GM03348 (cell line): ENCODE data around the gene SH3TC1.

Experiments used
- DNase-seq: peaks from one replicate; pipeline ENCODE4 v3.0.0; 2012; ENCODE audit warnings: low spot score

SH3TC1 gene

DNA sequence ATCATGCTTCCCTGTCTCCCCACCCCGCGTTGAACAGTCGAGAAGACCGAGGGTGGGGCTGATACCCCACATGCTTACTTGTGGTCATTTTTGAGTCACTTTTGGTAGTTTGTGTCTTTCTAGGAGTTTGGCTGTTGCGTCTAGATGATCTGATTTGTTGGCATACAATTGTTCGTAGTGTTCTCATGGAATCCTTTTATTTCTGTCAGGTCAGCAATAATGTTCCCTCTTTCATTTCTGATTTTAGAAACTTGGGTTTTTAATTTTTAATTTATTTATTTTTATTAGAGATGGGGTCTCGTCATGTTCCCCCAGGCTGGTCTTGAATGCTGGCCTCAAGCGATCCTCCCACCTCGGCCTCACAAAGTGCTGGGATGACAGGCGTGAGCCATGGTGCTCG lies 30.9 kb downstream of the SH3TC1 start:
- no peak for DNase-seq

DNA sequence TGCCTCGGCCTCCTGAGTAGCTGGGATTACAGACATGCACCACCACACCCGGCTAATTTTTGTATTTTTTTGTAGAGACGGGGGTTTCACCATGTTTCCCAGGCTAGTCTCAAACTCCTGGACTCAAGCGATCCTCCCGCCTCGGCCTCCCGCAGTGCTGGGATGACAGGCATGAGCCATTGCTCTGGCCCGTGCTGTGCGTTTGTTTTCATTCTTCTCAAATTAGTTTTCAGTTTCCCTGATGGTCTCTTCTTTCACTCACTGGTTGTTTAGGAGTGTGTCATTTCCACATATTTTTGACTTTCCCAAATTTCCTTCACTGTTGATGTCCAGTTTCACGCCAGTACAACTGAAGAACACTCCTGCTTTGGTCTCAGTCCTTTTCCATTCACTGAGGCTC lies 31.8 kb downstream of the SH3TC1 start:
- no peak for DNase-seq

DNA sequence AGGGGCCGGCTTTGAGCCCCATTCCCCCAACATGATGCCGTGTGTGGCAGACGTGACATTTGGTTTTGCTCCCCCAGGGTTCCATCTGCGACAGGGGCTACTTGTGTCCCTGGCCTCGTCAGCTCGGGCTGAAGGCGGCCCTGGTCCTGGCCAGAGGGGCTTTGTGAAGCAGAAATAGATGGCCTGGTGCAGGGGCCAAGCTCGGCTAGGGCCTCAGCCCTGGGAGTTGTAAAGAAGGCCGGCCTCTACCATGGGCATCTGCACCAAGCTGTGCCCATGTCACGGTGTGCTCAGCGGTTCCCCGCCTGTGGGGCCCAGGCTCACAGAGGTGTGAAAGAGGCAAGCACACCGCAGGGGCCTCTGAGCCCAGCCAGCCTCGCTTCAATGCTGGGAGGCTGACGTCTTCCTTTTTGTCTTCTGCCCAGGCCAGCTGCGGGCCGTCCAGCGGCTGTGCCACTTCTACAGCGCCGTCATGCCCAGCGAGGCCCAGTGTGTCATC lies 32.5 kb downstream of the SH3TC1 start:
- DNase-seq, result no peak

DNA sequence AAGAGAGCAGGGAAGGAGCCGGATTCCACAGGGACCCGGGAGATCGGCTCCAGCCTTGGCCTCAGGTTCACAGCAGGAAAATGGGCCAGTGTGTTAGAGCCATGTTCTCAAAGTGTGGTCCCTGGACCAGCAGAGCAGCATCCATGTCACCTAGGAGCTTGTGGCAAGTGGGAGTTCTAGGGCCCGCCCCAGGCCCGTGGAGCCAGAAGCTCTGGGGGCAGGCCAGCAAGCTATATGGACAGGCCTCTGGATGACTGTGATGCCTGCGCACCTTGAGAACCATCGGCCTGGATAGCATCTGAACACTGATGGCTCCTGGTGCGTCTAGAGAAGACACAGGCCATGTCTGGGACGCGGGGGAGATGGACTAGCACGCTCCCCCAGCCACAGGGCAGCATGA lies 33.7 kb downstream of the SH3TC1 start:
- no peak for DNase-seq

DNA sequence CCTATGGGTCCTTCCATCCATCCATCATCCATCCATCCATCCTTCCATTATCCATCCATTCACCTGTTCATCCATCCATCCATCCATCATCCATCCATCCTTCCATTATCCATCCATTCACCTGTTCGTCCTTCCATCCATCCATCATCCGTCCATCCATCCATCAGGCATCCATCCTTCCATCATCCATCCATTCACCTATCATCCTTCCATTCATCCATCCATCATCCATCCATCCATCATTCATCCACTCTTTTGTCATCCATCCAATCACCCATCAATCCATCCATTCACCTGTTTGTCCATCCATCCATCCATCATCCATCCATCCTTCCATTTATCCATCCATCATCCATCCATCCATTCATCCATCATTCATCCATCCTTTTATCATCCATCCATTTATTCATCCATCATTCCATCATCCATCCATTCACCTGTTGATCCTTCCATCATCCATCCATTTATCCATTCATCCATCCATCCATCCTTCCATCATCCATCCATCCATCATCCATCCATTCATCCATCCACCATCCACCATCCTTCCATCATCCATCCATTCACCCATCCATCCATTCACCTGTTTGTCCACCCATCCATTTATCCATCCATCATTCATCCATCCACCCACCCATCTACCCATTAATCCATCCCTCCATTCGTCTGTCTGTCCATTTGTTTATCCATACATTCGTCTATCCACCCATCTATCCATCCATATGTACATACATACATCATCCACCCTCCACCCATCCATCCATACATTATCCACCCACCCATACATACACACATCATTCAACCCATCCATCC lies 34.8 kb downstream of the SH3TC1 start:
- DNase-seq, result no peak

DNA sequence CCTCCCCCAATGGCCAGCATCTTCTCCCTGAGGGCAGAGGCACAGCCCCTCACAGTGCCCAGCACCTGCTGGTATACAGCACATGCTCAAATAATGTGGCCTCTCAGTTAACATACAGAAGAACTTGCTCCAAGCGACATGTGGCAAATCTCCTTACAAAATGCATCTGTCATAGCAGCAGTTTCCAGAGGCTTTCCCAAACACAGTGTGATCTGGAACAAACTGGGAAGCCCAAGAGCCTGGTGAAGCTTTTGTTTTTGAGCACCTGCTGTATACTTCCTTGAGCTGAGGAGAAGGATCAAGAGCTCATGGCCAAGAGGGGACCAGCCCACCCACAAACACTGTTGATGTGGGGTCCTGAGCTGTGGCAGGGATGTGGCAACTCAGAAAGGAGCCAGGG lies 35.6 kb downstream of the SH3TC1 start:
- DNase-seq, result no peak

DNA sequence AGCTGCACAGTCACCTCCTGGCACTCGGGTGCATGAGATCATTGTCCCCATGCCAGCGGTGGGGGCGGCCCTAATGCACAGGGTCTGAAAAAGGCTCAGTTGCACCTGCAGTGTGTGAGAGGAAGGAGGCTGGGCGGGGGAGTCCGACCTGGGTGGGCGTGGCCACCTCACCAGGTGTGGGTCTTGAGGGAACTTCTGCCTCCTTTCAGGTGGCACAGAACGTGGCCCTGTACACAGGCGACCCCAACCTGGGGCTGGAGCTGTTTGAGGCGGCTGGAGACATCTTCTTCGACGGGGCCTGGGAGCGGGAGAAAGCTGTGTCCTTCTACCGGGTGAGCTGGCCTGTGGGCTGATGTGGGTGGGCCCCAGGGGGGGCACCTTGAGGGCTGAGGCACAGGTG lies 36.1 kb downstream of the SH3TC1 start:
- DNase-seq, result no peak

DNA sequence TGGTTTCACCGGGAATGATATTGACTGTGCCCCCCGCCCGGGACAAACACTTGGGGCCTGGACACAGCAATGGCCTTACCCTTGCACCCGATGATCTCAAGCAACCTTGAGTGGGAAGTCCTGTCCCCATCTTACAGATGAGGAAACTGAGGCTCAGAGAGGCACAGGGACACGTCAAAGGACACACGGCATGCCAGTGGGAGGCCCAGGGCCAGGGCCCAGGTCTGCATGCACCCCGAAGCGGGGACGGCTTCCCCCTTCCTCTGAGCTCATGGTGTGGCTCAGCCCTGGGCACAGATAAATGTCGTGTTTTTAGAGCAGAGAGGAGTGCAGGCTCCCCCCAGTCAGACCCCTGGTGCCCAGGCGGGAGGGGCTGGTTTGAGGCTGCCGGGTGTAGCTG lies 36.6 kb downstream of the SH3TC1 start:
- DNase-seq, result no peak

DNA sequence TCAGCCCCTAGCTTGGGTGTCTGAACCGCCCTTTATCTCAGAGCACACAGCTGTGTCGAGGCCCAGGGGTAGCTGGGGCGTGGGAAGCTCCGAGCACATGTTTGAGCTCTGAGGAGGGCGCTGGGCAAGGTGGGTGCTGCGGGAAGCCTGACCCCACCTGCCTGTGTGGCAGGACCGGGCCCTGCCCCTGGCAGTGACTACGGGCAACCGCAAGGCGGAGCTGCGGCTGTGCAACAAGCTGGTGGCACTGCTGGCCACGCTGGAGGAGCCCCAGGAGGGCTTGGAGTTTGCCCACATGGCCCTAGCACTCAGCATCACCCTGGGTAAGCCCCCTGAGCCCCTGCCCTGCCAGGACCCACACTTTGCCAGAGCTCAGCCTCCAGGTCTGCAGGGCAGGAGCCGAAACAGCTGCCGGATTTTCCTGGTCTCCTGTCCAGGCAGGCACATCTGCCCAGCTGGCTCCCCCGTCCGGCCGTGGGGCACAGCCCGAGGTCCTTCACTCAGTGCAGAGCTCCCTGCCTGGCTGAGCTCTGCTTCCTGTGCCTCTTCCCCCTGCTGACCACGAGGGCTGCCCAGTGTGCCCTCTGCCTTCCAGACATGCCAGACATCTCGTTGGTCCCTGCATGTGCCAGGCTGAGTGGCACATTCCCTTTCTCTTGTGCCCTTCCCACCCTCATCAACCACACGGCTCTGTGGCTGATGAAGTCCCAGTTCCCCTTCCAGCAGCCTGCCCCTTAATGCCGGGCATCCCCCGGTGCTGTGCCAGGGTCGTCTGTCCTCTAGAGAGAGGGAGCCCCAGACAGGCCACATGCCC lies 37.2 kb downstream of the SH3TC1 start:
- DNase-seq, result no peak

DNA sequence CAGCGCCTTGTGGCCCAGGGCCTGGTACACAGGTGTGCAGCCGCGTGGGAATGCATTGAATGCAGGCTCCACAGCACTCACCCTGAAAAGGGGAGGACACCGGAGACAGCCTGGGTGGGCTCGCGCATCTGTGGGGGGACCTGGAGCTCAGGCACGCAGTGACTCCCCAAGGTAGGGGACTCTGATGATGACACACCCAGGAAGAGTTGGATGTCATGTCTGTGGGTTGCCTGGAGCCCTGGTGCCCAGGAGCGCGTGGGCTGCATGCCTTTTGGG lies 37.8 kb downstream of the SH3TC1 start:
- no peak for DNase-seq

DNA sequence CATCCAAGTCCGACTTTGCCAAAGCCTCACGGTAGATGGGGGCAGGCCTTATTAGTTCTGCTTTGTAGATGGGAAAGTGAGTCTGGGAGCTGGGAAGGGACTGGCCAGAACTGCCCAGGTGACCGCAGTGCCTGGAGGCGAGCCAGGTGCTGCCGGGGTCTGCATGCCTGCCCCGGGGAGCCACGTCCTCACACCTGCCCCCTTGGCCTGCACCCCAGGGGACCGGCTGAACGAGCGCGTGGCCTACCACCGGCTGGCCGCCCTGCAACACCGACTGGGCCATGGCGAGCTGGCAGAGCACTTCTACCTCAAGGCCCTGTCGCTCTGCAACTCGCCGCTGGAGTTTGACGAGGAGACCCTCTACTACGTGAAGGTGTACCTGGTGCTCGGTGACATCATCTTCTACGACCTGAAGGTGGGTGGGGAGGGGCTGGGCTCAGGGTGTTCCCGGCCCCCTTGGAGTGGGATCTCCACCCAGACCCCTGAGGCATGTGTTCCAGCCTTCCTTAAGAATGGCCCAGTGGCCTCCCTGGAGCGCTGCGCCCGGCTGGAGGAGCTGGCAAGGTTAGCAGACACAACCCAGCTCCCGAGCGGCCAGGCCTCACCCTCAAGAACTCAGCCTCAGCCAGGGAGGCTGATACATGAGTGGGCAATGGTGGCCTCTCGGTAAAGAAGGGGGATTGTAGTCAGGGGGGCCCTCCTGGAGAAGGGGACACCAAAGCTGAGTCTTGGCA lies 38.3 kb downstream of the SH3TC1 start:
- no peak for DNase-seq

DNA sequence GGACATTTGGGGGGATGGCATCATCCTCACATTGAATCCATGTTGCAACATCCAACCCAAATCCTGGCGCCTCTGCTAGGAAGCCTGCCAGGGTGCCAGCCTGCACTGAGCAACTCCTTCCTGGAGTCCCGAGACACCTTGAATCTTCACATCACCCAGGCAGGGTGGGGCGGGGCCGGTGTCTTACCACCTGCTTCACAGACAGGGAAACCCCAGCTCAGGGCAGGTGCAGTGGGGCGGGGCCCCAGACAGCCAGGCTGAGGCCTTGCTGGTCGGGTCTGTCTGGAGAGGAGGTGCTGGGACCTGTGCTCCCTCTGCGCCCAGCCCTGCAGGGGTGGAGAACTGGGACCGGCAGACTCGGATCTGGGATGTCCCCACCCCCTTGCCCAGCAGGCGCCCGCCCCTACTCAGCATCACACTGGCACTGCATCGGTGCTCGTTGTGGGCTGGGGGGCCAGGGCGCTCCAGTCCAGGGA lies 39.0 kb downstream of the SH3TC1 start:
- no peak for DNase-seq

DNA sequence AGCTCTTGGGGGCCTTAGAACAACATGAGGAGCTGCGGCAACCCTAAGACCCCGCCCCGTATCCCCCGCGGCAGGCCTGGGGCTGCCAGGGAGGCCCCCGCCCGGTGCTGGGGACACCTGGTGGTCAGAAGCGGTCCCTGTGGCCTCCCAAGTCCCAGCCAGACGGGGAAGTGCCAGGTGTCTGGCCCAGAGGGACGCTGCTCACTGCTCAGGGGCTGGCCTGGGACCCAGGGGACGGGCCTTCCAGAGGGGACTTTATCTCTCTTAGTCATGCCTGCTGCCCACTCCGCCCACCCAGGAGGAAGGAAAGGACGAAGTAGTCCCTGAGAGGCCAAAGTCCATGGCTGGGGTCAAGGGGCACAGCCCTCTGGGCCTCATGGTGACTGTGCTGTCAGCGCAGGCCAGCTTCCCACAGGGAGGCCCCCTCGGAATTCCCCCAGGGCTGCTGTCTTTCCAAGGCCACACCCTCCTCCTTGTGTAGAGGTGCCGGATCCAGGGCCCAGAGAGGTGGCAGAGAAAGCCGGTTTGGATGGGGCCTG lies 39.5 kb downstream of the SH3TC1 start:
- no peak for DNase-seq

DNA sequence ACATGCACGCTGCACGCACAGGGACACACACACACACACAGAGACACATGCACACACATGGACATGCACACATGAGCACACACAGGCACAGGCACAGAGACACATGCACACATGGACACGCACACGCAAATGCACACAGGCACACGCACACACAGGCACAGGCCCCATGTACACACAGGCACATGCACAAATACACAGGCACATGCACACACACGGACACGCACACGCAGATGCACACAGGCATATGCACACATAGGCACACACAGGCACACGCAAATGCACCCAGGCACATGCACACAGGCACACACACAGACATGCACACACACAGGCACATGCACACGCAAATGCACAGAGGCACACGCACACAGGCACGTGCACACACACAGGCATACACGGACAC lies 40.1 kb downstream of the SH3TC1 start:
- DNase-seq, result no peak

DNA sequence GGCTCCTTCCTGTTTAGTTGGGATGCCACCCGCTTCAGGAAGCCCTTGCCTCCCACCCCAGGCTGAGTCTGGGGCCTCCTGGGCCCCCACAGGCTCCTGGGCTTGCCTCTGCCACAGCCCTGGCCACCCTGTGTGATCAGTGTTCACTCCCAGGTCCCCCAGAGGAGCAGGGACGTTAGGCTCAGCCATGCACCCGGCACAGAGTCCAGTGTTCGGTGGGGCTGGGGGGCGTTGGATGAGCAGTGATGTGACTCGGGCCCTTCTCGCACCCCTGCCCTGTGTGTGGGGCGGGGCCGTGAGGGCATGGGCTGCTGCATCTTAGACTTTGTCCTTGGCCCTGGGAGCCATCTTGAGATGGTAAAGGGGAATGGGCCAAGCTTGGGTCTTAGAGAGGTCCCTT lies 40.6 kb downstream of the SH3TC1 start:
- DNase-seq, result no peak

DNA sequence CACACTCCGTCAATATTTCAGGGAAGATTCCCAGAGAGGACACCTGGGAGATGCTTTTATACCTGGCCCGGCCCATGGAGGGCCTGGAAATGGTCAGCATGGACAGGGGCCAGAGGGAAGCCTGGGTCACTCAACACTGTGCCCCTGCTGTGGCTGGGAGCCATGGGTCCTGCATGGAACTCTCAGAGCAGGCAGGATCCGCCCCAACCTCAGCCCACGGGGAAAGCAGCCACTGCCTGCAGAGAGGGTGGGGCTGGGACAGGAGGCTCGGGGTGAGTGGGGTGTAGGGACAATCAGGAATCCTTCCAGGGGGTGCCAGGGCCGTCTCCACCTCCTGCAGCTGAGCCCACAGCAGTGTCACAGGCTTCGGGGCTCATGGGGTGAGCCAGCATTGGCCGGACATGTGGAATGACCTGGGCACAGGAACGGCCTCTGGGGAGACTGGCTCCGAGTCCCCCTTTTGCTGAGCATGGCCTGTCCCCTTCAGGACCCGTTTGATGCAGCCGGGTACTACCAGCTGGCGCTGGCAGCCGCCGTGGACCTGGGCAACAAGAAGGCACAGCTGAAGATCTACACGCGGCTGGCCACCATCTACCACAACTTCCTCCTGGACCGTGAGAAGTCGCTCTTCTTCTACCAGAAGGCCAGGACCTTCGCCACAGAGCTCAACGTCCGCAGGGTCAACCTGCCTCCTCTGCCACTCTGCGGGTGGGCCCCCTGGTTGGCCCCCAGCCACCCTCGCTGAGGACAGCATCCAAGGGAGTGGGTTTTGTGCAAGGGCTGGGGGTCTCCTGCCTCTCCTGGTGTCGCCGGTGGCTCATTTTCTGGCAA lies 41.3 kb downstream of the SH3TC1 start:
- DNase-seq, result no peak

DNA sequence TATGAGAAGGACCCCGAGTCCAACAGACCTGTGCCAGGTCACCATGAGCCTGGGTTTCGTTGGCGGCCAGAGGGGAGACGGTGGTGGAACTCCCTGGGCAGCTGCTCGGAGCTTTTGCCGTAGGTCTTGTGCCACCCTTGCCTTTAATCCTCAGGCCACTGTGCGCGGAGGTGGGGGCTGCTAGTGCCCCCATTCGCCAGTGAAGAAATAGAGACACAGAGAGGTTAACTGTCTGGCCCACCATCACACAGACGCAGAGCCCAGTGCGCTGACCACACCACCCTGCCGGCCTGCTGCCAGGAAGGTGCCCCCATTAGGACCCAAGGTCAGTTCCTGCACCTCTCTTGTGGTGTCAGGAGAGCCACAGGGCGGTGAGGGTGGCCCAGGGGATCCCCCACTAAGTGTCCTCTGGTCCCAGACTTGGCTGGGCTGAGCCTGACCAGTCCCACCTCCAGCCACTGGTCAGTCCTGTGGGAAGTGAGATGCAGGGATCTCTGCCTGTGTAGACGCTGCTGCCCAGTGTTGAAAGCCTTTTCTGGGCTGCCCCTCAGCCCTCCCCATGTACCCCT lies 42.2 kb downstream of the SH3TC1 start:
- no peak for DNase-seq

DNA sequence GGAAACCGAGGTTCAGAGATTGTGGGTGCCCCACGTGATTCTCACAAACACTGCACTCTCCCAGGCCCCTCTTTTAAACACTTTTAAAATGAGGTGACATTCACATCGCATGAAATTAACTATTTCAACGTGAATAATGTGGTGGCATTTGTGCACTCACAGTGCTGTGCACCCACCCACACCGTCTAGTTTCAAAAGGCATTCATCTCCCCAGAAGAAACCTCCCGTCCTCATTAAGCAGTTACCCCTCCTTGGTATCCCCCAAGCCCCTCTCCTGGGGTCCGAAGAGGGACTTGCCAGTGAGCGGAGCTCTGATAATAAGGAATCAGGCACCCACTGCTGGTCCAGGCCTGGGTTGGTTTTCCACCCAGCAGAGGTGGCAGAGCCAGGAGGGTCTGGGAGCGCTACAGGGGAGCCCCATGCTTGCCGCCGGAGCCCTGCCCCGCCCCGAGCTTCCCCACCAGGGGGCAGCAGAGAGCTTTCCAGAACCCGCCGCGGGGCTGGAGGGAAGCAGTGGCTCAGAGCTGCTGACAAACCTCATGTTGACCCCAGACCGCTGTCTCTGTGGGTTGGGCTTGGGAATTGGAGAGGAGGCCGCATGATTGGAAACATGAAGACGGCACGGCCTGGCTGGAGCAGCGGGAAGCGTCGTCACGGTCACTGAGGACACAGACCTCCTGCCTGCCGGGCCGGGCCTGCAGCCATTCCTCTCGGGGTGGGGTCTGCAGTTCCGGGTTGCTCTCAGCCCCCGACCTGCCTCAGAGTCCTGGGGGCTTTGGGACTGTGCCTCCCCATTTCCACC lies 43.0 kb downstream of the SH3TC1 start:
- DNase-seq, result peak; percentile 96

DNA sequence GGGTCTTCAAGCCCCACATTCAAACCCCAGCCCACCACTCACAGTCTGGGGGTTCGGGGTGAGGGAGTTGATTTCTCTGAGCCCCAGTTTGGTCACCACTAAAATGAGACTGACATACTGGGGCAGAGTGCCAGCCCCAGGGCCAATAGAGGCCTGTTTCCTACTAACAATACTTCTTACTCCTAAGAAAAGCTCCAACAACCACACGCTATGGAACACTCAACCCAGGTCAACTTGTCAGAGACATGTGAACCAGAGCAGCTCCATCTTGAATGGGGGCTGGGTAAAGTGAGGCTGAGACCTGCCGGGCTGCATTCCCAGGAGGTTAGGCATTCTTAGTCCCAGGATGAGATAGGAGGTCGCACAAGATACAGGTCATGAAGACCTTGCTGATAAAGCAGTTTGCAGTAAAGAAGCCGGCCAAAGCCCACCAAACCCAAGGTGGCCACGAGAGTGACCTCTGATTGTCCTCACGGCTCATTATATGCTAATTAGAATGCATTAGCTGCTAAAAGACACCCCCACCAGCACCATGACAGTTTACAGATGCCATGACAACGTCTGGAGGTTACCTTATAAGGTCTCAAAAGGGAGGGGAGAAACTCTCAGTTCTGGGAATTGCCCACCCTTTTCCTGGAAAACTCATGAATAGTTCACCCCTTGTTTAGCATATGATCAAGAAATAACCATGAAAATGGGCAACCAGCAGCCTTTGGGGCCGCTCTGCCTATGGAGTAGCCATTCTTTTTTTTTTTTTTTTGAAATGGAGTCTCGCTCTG lies 43.9 kb downstream of the SH3TC1 start:
- no peak for DNase-seq
